ENCODE results near the gene KRTAP12-4.
"Not testable (repeated sequence)": the region's sequence is repeated elsewhere in the genome, so short reads cannot be mapped to it uniquely, and the experiment has no call there.

The KRTAP12-4 gene

GRCh38 chr21:44694776-44695175 lies 40.3 kb upstream of the KRTAP12-4 start:
- Histone ChIP-seq H3K27ac (no peak overlapping the region), H3K4me3 (no peak overlapping the region)
- no peak for TF ChIP-seq CTCF (IDR thresholded peaks at IDR 0.05)
- DNase-seq (ENCODE audit: low spot score) = no peak

- no peak for TF ChIP-seq CTCF (IDR thresholded peaks at IDR 0.05)
- DNase-seq (ENCODE audit: low spot score) = no peak
- Histone ChIP-seq H3K27ac (no peak overlapping the region), H3K4me3 (no peak overlapping the region)
Observed at GRCh38 chr21:44692798-44693512, 38.5 kb upstream of the KRTAP12-4 start.

GRCh38 chr21:44691686-44692085 lies 37.2 kb upstream of the KRTAP12-4 start:
- no peak overlapping the region for H3K4me3 ChIP-seq
- no peak for TF ChIP-seq CTCF (IDR thresholded peaks at IDR 0.05)
- H3K27ac ChIP-seq = no peak overlapping the region
- DNase-seq (ENCODE audit: low spot score) = no peak

- not testable (repeated sequence) for DNase-seq (ENCODE audit: low spot score)
Observed at GRCh38 chr21:44689740-44690139, 35.3 kb upstream of the KRTAP12-4 start.

GRCh38 chr21:44687671-44688070 lies 33.2 kb upstream of the KRTAP12-4 start:
- no peak for TF ChIP-seq CTCF (IDR thresholded peaks at IDR 0.05)
- Histone ChIP-seq H3K4me3 (no peak overlapping the region), H3K27ac (no peak overlapping the region)
- no peak for DNase-seq (ENCODE audit: low spot score)

More at GRCh38 chr21:44689740-44690139, 35.3 kb upstream of the KRTAP12-4 start:
- H3K27ac ChIP-seq, H3K4me3 ChIP-seq: not testable (repeated sequence)

GRCh38 chr21:44686843-44687561 lies 32.5 kb upstream of the KRTAP12-4 start:
- no peak for TF ChIP-seq CTCF (IDR thresholded peaks at IDR 0.05)
- Histone ChIP-seq H3K27ac (no peak overlapping the region), H3K4me3 (no peak overlapping the region)
- DNase-seq (ENCODE audit: low spot score) = no peak

GRCh38 chr21:44686000-44686781 lies 31.7 kb upstream of the KRTAP12-4 start:
- no peak overlapping the region for H3K27ac ChIP-seq
- no peak overlapping the region for H3K4me3 ChIP-seq
- peak; percentile 47 for DNase-seq (ENCODE audit: low spot score)
- no peak for TF ChIP-seq CTCF (IDR thresholded peaks at IDR 0.05)

- DNase-seq (ENCODE audit: low spot score) = peak; percentile 45
- H3K27ac ChIP-seq = not testable (repeated sequence)
Observed at GRCh38 chr21:44685050-44685449, 30.6 kb upstream of the KRTAP12-4 start.

More at GRCh38 chr21:44685050-44685449, 30.6 kb upstream of the KRTAP12-4 start:
- not testable (repeated sequence) for H3K4me3 ChIP-seq
